NOMO-1 treated with DMSO at 0.1 percent for 48 hours (cell line): ENCODE data around the gene RTP5.

Source experiments
- DNase-seq: peaks from one replicate; lab custom pipeline; 2025; ENCODE audit not compliant: unreplicated experiment; lab: John Stamatoyannopoulos, UW

Gene RTP5

DNA sequence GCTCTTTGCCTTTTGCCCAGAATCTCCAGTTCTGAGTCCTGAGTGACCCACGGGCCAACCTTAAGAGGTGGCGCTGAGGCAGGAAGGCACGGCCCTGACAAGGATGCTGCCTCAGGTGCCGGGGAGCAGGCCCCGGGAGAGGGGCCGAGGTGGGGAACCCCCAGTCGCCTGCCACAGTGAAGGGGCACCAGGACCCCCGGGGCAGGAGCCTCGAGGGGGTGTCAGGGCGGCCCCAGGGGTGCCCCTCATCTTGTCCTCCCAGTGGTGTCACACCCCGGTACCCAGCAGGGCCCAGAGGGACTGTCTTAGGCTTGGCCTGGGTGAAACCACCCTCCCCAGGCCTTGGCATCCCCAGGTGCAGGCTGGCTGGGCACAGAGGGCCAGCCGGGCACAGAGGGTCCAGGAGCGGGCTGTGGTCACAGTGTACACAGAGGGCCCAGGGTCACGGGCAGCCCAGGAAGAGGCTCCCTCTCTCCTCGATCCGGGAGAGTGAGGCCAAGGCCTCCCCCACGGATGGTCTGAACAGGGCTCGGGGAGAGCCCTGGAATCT is 11.9 kb upstream of the RTP5 start:
- no peak for DNase-seq

- no peak for DNase-seq
Observed at GRCh38 chr2:241858206-241859016, 11.1 kb upstream of the RTP5 start, which contains the start of gene PDCD1. Gene PDCD1 (minus strand): TSS chr2:241858894. CDS start chr2:241858838, 56 bp downstream.

GRCh38 chr2:241859017-241859435 is 10.5 kb upstream of the RTP5 start:
- no peak for DNase-seq

- peak; percentile 60 for DNase-seq
Observed at GRCh38 chr2:241859436-241860183, 9.9 kb upstream of the RTP5 start.

GRCh38 chr2:241860184-241861078 is 9.1 kb upstream of the RTP5 start:
- DNase-seq = no peak

DNA sequence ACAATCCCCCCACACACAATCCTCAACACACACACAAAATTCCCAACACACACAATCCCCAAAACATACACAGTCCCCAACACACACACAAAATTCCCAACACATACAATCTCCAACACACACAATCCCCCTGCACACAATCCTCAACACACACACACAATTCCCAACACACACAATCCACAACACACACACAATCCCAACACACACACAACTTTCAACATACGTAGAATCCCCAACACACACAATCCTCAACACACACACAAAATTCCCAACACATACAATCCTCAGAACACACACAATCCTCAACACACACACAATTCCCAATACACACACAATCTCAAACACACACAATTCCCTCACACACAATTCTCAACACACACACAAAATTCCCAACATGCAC is 8.3 kb upstream of the RTP5 start:
- no peak for DNase-seq

GRCh38 chr2:241862093-241862492 is 7.4 kb upstream of the RTP5 start:
- no peak for DNase-seq

GRCh38 chr2:241862775-241863535 is 6.6 kb upstream of the RTP5 start:
- DNase-seq = no peak

DNA sequence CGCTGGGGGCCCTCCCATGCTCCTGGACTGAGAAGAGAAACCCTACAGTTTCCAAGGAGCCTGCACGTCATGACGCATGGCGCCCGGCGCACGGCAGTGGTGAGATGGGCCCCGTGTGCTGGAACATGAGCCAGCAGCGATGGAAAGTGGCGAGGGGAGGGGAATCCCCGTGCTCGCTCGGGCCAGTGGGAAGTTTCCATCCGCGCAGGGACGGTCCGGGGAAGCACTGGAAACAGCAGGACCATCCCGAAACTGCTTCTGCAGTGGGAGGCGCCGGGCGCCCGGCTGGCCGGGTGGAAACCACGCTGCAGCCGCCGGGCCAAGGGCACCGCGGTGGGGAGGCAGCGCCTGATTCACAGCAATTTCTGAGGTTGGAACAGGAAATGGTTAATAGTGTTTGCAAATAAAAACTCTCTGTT is 6.0 kb upstream of the RTP5 start:
- DNase-seq = peak; percentile 42

GRCh38 chr2:241864168-241864849 is 5.2 kb upstream of the RTP5 start:
- DNase-seq = no peak

DNA sequence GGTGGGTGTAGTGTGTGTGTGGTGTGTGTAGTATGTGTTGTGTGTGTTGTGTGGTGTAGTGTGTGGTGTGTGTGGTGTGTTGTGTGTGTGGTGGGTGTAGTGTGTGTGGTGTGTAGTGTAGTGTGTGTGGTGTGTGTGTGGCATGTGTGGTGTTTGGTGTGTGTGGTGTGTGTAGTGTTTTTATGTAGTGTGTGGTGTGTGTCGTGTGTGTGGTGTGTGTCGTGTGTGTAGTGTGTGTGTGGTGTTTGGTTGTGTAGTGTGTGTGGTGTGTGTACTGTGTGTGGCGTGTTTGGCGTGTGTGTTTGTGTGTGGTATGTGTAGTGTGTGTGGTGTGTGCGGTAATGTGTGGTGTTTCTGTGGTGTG is 4.7 kb upstream of the RTP5 start:
- no peak for DNase-seq

DNA sequence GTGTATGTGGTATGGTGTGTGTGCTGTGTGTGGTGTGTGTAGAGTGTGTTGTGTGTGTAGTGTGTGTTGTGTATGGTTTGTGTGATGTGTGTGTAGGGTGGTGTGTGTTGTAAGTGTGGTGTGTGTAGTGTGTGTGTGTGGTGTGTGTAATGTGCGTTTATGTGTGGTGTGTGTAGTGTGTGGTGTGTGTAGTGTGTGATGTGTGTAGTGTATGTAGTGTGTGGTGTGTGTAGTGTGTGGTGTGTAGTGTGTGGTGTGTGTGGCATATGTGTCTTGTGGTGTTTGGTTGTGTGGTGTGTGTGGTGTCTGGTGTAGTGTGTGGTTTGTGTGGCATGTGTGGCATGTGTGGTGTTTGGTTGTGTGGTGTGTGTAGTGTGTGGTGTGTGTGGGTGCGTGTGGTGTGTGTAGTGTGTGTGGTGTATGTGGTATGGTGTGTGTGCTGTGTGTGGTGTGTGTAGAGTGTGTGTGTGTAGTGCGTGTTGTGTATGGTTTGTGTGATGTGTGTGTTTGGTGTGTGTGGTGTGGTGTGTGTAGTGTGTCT is 4.0 kb upstream of the RTP5 start:
- DNase-seq = no peak

DNA sequence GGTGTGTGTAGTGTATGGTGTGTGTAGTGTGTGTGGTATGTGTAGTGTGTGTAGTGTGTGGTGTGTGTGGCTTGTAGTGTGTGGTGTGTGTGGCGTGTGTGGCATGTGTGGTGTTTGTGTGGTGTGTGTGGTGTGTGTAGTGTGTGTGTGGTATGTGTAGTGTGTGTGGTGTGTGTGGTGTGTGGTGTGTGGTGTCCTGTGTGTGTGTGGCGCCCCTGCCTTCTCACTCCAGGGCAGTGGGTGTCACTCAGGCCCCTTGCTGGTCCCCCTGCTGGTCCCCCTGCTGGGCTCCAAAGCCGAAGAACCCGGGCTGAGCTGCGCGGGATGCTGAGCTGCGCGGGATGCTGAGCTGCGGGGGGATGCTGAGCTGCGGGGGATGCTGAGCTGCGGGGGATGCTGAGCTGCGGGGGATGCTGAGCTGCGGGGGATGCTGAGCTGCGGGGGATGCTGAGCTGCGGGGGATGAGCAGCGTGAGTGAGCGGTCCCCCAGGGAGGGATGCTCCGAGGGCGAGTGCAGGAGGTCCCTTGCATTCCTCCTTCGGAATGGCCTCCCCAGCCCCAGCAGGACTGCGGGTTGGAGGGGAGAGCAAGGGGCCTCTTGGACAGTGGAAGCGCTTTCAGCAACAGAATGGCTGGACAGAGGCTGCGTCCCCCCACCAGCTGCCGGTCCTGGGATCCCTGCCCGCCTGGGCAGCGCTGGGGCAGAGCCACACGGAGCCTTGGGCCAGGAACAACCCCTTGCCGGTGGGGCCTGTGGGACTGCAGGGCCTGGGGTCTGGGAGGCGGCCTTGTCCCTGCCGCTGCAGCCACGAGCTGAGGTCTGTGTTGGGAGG is 3.4 kb upstream of the RTP5 start:
- peak; percentile 34 for DNase-seq

DNA sequence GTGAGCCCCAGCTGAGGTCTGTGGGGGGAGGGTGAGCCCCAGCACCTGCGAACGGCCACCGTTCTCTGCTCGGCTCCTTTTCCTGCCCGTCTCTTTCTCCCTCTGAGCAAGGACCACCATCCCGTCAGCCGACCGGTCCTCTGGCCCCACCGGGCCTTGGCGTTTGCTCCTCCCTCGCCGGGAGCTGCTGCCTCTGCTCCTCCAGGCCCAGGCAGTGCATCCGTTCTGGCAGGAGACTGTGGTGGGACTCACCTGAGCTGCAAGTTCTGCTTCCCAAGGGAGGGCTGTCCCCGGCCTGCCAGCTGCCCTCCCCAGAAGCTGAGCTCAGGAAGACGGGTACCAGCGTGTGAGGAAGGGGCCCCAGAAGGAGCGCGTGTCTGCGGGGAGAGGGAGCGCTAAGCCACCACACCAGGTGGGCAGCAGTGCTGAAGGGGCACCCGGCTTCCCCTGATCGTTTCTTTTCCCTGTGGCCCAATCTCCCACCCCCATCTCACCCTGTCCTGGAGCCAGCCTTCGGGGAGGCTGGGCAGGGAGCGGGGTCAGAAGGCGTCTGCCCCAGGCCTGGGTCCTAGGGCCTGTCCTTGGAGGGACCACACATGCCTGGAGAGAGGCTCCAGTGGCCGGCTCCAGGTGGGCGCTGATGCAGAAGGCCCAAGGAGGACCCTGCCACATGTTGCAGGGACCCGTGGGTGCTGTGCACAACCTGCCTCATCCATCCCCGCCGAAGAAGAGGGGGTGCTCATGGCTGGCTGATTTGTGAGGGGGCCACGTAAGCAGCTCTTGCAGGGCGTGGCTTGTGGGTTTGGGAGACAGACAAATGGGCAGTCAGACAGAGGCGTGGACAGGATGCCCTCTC is 2.5 kb upstream of the RTP5 start:
- DNase-seq = no peak

DNA sequence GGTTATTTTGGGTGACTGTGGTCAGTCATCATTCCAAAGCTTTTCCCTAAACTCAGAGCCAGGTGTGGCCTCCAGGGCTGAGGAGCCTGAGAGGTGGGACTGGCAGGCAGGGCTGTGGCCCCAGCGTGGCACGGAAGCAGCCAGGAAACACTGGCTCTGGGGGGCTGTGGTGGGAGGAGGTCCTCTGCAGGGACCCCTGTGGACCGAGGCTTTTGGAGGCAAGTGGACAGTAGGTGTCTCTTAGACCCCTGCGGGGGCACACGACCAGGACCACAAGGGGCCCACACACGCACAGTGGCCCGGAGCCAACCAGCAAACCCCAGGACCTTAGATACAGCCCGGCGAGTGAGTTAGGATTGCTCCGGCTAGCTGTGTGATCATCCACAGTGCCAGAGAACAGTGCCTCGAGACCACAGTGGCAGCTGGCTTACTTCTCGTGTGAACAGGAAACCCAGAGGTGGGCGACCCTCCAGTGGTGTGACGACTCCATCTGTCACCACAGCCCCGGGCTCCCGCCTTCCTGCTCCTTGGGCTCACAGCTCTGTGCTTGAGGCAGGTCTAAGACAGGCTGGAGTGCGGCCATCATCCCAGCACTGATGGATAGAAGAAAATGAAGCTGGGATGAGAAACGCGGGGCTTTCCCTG is 1.6 kb upstream of the RTP5 start:
- DNase-seq = no peak

- DNase-seq = no peak
Observed at GRCh38 chr2:241868661-241869081, 858 bp upstream of the RTP5 start.

- DNase-seq = no peak
Observed at GRCh38 chr2:241870081-241870541, 582 bp downstream of the RTP5 start.
